Measurements from ENCODE around the gene MPP2.
"Not testable (repeated sequence)": the region's sequence is repeated elsewhere in the genome, so short reads cannot be mapped to it uniquely, and the experiment has no call there.

Gene MPP2

DNA sequence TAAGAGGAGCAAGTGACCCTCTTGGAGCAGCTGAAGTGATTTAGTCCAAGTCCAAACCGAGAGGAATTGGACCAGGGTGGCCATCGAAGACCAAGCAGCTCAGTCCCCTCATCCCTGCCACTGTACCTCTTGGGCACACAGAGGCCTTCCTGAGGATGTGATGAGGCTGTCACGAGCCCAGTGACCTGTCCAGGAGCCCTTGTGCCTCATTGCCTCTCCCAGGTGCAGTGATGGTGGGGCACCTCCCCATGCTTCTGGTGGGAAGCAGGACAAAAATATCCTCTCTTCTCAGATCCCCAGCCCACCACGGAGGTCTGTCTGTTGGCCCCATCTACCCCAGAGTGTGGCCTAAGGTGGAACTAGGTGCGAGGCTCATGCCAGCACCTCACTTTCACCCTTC, 63.1 kb downstream of the MPP2 start:
- no peak for DNase-seq

DNA sequence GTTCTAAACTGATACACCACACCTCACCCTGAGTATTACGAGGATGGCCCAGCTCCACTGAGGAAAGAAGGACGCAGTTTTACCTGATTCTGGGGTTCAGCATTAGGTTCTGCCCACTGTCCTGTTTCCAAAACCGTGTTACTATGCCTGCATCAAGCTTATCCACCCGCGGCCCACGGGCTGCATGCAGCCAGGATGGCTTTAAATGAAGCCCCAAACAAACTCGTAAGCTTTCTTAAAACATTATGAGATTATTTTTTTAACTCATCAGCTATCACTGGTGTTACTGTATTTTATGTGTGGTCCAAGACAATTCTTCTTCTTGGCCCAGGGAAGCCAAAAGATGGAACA, 64.4 kb downstream of the MPP2 start:
- no peak for DNase-seq

DNA sequence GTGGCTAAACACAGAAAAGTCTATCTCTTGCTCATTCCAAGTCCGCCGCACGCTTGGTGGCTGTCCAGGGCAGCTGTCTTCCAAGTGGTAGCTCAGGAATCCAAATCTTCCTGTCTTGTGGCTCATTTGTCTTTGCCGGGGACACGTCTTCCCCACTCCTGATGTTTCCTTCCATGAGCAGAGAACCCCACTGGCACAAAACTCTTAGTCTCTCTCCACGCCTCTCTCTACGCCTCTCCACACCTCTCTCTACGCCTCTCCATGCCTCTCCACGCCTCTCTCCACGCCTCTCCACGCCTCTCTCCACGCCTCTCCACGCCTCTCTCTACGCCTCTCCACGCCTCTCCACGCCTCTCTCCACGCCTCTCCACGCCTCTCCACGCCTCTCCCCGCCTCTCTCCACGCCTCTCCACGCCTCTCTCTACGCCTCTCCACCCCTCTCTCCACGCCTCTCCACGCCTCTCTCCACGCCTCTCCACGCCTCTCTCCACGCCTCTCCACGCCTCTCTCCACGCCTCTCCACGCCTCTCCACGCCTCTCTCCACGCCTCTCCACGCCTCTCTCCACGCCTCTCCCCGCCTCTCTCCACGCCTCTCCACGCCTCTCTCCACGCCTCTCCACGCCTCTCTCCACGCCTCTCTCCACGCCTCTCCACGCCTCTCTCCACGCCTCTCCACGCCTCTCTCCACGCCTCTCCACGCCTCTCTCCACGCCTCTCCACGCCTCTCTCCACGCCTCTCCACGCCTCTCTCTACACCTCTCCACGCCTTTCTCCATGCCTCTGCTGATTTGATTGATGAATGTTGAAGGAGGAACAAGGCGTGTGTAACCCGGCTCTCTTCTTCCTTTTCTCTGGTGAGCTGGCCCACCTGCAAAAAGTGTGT, 65.0 kb downstream of the MPP2 start:
- not testable (repeated sequence) for DNase-seq

DNA sequence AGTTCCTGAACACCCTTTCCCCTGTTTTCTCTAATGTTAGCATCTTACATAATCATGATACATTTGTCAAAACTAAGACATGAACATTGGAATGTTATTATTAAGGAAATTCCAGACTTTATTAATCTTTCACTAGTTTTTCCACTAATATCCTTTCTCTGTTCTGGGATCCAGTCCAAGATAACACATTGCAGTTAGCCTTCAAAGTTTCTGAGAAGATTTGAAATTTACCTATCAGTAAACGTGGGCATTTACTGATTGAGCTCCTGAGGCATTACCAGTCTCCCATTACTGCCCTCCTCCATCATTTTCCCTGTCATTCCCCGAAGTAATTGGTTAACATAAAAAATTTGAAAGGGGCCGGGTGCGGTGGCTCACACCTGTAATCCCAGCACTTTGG, 66.1 kb downstream of the MPP2 start:
- DNase-seq = no peak

DNA sequence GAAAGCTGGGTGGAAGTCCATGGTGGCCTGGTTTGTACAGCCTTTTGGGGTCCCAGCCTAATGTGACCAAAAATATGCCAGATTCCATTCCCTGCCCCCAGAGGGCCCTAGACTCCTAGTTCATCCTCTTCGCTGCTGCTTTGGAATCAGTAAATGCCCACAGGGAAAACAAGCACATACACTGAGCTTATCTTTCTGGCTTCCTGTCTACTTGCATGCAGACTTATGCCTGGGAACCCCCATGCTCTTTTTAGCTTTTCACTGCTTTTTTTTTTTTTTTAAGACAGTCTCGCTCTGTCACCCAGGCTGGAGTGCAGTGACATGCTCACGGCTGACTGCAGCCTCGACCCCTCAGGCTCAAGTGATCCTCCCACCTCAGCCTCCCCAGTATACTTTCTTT, 66.5 kb downstream of the MPP2 start:
- no peak for DNase-seq

- no peak for DNase-seq
Observed at GRCh38 chr17:43839670-43840108, 67.6 kb downstream of the MPP2 start.

GRCh38 chr17:43834106-43834505, 73.2 kb downstream of the MPP2 start:
- no peak for DNase-seq

DNA sequence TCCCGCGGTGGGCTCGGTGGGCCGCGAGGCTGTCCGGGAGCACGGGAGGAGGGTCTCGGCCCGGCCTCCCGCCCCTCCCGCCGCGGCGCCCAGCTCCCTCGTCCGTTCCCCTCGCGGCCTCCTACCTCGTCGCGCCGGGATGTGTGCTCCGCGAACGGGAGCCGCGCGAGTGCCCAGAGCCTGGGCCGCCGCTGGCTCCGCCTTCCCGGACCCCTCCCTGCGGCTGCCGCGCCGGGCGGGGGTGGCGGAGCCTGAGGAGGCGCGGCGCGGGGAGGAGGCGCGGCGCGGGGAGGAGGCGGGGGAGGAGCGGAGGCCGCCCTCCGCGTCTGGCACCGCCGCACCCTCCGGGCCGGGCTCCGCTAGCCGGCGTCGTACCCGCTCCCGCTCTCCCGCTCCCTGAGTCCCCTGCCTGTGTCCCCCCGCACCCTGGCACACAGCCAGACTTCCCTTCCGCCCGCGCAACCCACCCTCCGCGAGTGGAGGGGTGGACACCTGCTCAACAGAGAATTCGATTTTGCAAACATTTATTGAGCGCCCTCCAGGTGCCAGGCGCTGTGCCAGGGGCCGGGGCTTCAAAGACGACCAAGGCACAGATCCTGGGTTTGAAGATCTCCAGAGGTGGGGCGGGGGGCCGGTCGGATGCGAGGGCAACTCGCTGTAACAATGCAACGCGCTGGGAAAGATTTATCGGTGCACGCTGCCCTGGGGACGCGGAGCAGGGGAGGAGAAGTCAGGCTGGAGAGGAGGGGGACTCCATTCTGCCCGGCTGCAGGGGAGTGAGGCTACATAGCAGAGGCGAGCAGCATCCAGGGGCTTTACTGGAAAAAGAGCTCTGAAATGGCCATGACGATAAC, 74.1 kb downstream of the MPP2 start, which contains the start of gene MPP3:
TSS of gene MPP3 (minus strand) at position 171 of the 854 bp plus-strand sequence. CDS start 1,240 bp downstream, outside the sequence.
- DNase-seq = peak; percentile 83

GRCh38 chr17:43832168-43832975, 75.0 kb downstream of the MPP2 start:
- peak; percentile 66 for DNase-seq

DNA sequence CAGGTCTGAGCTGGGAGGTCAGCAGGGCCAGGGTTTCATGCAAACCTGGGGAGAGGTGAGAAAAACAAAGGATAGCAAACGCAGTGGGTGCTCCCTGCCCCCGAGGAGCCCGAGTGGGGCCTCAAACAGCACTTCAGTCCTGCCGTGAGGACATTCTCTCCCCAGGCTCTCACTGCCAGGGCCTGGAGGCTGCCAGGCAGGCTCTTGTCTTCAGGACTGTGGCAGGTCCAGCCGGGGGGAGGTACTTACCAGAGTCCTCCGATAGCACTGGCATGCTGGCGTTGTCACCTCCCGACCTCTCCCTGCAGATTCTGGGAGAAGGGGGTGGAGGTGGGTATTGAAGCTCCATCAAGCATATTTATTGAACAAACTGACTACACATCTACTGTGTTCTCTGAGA, 75.7 kb downstream of the MPP2 start:
- no peak for DNase-seq

GRCh38 chr17:43830510-43831140, 76.7 kb downstream of the MPP2 start:
- no peak for DNase-seq

DNA sequence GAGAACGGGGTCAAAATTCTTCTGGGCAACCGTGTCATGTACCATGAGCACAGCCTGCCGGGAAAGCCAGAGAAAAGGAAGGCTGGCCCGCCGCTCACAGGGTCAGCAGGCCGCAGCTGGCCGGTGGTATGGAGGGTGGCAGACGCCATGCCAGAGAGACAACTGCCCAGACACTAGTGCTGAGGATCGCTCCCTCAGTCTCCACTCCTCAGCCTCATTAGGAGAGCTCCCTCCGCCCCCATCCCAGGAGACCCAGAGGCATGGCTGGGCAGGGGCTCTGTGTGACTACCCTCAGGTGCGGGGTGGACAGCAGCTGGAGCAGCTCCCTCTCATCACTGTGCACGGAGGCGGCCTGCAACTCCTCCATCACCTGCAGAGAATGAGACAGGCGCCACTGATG, 77.6 kb downstream of the MPP2 start:
- DNase-seq = no peak

DNA sequence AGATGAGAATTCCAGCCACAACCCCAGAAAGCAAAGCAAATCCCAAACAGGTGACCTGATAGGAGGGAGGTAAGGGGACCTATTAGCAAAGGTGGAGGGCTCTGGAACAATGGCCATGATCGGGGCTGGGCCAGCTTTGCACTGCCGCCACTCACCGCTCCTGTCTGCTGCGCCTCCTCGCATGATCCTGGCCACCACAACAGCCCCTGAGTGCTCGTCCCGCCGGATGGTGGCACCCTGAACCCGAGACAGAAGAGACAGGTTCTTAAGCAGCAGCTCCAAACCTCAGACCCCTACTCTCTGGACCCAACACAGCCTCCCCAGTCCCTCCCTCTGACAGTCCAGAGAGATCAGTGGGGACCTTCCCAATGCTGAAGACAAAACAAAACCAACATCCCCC, 79.7 kb downstream of the MPP2 start:
- no peak for DNase-seq

- no peak for DNase-seq
Observed at GRCh38 chr17:43826206-43826605, 81.1 kb downstream of the MPP2 start.

- DNase-seq = no peak
Observed at GRCh38 chr17:43825567-43825966, 81.8 kb downstream of the MPP2 start.
